Panc1 (cell line): ENCODE results near the gene ZNF521. TPM values are rescaled to one million over a fixed set of nuclear protein-coding genes. Genes with fewer than 3 reads are reported as not detected.

Source experiments
- ATAC-seq: fragments of 200-7000 bp; cut with Tn5 transposase; 2 replicates; pipeline ENCODE4 v1.9.1; 2020; ENCODE audit warnings: mild to moderate bottlenecking, moderate library complexity
- BruUV-seq: library from RNA; stranded (reverse); fragments of 400-500 nt; replicated peaks from 2 replicates; lab custom pipeline; 2021; lab: Mats Ljungman, UMichigan
- CTCF ChIA-PET: fragments of 300-600 bp; sonication (Branson Sonifier 250); formaldehyde crosslinking; loops from one replicate; lab custom pipeline; 2022; ENCODE audit warnings: antibody characterized with exemption; lab: Charles Lee
- POLR2A ChIA-PET: fragments of 300-600 bp; sonication (Branson Sonifier 250); formaldehyde crosslinking; loops from one replicate; lab custom pipeline; 2022; ENCODE audit warnings: antibody characterized with exemption; lab: Charles Lee
- DNase-seq: peaks from one replicate; pipeline ENCODE4 v3.0.0-alpha.2; 2010; ENCODE audit warnings: low read depth, low spot score
- H3K27ac ChIP-seq: 2 replicates; pipeline ENCODE4 v1.5.1; 2011; ENCODE audit warnings: mild to moderate bottlenecking, low read length, inconsistent platforms
- H3K27me3 ChIP-seq: fragments of 200-500 bp; sonication (Bioruptor generic); 2 replicates; pipeline ENCODE4 v1.6.0; 2014; ENCODE audit warnings: low read length, inconsistent platforms; ENCODE audit not compliant: control insufficient read depth, insufficient read depth
- H3K36me3 ChIP-seq: fragments of 200-500 bp; sonication (Bioruptor generic); 2 replicates; pipeline ENCODE4 v1.5.1; 2014; ENCODE audit warnings: inconsistent platforms, mild to moderate bottlenecking, low read length, moderate library complexity; ENCODE audit not compliant: control insufficient read depth, insufficient read depth
- H3K4me1 ChIP-seq: 2 replicates; pipeline ENCODE4 v1.5.1; 2011; ENCODE audit warnings: inconsistent platforms, mild to moderate bottlenecking, low read length, moderate library complexity; ENCODE audit not compliant: control insufficient read depth, insufficient read depth
- H3K4me3 ChIP-seq, 2 experiments: 2 replicates each; pipeline ENCODE4 v1.5.1; 2011 to 2012; ENCODE audit warnings: low read depth in 2 of 2, low read length in 2 of 2, mild to moderate bottlenecking in 2 of 2, inconsistent platforms in 1 of 2, moderate library complexity in 1 of 2
- H3K9me3 ChIP-seq: fragments of 200-500 bp; sonication (Bioruptor generic); 2 replicates; pipeline ENCODE4 v1.5.1; 2014; ENCODE audit warnings: low read depth, mild to moderate bottlenecking, inconsistent platforms, low read length, moderate library complexity; ENCODE audit not compliant: control insufficient read depth, insufficient read depth
- POLR2AphosphoS5 ChIP-seq: IDR thresholded peaks from 2 replicates; pipeline ENCODE4 v1.6.1; 2012; ENCODE audit warnings: mild to moderate bottlenecking, low read depth, low read length, moderate library complexity
- SIN3A ChIP-seq: IDR thresholded peaks from 2 replicates; pipeline ENCODE4 v1.6.1; 2012; ENCODE audit warnings: low read depth, mild to moderate bottlenecking, low read length, moderate library complexity, borderline replicate concordance; ENCODE audit not compliant: insufficient read depth
- TCF7L2 ChIP-seq: IDR thresholded peaks from 2 replicates; pipeline ENCODE4 v1.6.1; 2011; ENCODE audit warnings: mild to moderate bottlenecking, low read depth, low read length, inconsistent platforms
- in situ Hi-C: cut with HindIII; loops from 2 replicates; pipeline ENCODE4 v1.10.0; 2016; ENCODE audit warnings: low sequenced_read_pairs, low pct_unique_long_range_greater_than_20kb
- intact Hi-C: fragments of 100-400 bp; cut with micrococcal nuclease; formaldehyde crosslinking; loops from one replicate; pipeline ENCODE4 v1.10.0; 2022; ENCODE audit not compliant: unreplicated experiment
- total RNA-seq: library from RNA; stranded (reverse); gene quantifications from one replicate; pipeline ENCODE4 v1.2.1, GENCODE V29; 2021; ENCODE audit not compliant: unreplicated experiment
- TF ChIP-seq, protein P1 (sequence below): fragments of 450-650 bp; IDR thresholded peaks from 2 replicates; pipeline ENCODE4 v1.5.1; 2017; ENCODE audit warnings: mild to moderate bottlenecking
- TF ChIP-seq, protein P2 (sequence below), 2 experiments: IDR thresholded peaks; 2 replicates each; pipeline ENCODE4 v1.6.1; 2011 to 2012; ENCODE audit warnings: low read depth in 2 of 2, control low read depth in 1 of 2, low read length in 1 of 2, mild to moderate bottlenecking in 1 of 2, moderate library complexity in 1 of 2; ENCODE audit not compliant: insufficient read depth in 1 of 2

Gene ZNF521
- total RNA-seq, 1 experiment from 2014 or later: 0.15 TPM

DNA sequence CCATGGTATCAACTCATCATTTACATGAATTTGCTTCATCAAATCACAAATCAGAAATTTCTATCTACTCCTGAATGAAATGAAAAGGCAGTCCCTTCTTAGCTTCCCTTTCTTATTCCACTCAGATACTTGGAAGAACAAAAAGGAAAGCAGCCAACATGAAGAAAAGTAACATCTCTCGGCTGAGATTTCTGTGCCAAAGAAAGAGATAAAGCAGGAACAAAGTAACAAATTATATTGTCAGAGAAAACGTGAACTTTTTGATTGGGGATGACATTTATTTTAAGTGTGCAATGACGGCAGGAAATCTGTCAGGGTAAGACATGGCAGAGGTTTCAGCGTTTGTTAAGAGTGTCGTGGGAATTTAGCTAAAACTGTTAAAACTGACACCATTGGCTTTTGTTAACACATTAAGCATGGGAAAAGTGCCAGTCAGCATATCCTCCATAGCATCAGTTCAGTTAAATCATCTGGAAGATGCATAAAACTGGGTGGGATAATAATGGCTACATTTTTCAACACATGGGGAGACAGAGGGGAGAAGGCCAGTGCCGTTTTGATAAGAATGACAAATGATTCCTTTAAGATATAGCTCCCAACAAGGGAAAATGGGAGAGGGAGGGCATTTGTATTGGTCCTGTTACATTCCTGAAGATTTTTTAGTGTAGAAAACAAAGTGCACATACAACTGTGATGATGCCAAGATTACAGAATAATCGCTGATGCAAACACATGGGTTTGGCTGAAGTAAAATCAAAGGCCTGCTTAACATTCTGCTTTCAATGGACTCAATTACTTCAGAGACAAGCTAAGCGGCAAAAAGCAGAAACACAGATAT lies 211.6 kb downstream of the ZNF521 start:
- H3K4me3 ChIP-seq: no peak overlapping the region
- TF ChIP-seq POLR2AphosphoS5: no peak
- no peak for TF ChIP-seq SIN3A
- TF ChIP-seq TCF7L2: no peak
- TF ChIP-seq, protein P1, sequence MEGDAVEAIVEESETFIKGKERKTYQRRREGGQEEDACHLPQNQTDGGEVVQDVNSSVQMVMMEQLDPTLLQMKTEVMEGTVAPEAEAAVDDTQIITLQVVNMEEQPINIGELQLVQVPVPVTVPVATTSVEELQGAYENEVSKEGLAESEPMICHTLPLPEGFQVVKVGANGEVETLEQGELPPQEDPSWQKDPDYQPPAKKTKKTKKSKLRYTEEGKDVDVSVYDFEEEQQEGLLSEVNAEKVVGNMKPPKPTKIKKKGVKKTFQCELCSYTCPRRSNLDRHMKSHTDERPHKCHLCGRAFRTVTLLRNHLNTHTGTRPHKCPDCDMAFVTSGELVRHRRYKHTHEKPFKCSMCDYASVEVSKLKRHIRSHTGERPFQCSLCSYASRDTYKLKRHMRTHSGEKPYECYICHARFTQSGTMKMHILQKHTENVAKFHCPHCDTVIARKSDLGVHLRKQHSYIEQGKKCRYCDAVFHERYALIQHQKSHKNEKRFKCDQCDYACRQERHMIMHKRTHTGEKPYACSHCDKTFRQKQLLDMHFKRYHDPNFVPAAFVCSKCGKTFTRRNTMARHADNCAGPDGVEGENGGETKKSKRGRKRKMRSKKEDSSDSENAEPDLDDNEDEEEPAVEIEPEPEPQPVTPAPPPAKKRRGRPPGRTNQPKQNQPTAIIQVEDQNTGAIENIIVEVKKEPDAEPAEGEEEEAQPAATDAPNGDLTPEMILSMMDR: no peak
- TF ChIP-seq, protein P2, sequence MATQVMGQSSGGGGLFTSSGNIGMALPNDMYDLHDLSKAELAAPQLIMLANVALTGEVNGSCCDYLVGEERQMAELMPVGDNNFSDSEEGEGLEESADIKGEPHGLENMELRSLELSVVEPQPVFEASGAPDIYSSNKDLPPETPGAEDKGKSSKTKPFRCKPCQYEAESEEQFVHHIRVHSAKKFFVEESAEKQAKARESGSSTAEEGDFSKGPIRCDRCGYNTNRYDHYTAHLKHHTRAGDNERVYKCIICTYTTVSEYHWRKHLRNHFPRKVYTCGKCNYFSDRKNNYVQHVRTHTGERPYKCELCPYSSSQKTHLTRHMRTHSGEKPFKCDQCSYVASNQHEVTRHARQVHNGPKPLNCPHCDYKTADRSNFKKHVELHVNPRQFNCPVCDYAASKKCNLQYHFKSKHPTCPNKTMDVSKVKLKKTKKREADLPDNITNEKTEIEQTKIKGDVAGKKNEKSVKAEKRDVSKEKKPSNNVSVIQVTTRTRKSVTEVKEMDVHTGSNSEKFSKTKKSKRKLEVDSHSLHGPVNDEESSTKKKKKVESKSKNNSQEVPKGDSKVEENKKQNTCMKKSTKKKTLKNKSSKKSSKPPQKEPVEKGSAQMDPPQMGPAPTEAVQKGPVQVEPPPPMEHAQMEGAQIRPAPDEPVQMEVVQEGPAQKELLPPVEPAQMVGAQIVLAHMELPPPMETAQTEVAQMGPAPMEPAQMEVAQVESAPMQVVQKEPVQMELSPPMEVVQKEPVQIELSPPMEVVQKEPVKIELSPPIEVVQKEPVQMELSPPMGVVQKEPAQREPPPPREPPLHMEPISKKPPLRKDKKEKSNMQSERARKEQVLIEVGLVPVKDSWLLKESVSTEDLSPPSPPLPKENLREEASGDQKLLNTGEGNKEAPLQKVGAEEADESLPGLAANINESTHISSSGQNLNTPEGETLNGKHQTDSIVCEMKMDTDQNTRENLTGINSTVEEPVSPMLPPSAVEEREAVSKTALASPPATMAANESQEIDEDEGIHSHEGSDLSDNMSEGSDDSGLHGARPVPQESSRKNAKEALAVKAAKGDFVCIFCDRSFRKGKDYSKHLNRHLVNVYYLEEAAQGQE (IDR thresholded peaks at IDR 0.05; ENCODE audit: insufficient read depth in 1 of 2, low read depth in 2 of 2, low read length in 1 of 2): no peak
- intact Hi-C loops (no loop called here), in situ Hi-C loops (no loop called here)
- no peaks in the 10 kb centered on the region for H3K4me1 ChIP-seq
- H3K27ac ChIP-seq: no peak overlapping the region
- H3K27me3 ChIP-seq: no peaks in the 10 kb centered on the region; the same call in 1 of the 2 replicates
- CTCF ChIA-PET: no interaction called here
- H3K36me3 ChIP-seq: no peaks in the 10 kb centered on the region
- BruUV-seq: no TSS peak
- DNase-seq (no peak), ATAC-seq (no peak)
- H3K9me3 ChIP-seq: no peaks in the 10 kb centered on the region
- POLR2A ChIA-PET: no interaction called here

DNA sequence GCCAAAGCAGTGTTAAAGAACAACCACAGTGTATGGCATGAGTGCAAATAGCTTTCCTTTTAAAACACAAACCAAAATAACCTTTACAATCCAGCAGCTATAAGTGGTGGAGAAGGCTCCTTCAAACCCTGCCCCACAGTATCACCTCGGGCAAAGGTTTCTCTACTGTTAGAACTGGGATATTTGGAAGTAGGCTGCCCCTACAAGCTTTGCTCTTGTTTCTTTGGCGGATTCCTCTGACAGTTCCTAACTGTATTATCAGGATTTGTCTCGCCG lies 214.8 kb downstream of the ZNF521 start:
- Histone ChIP-seq H3K4me1 (no peaks in the 10 kb centered on the region), H3K27me3 (no peaks in the 10 kb centered on the region; the same call in 1 of the 2 replicates), H3K9me3 (no peaks in the 10 kb centered on the region), H3K27ac (no peak overlapping the region), H3K4me3 (no peak overlapping the region), H3K36me3 (no peaks in the 10 kb centered on the region)
- intact Hi-C loops: no loop called here
- BruUV-seq: no TSS peak
- CTCF ChIA-PET: no interaction called here
- TF ChIP-seq POLR2AphosphoS5: no peak
- TF ChIP-seq TCF7L2: no peak
- TF ChIP-seq SIN3A: no peak
- TF ChIP-seq, protein P2 (IDR thresholded peaks at IDR 0.05; ENCODE audit: insufficient read depth in 1 of 2, low read depth in 2 of 2, low read length in 1 of 2): no peak
- TF ChIP-seq, protein P1: no peak
- DNase-seq (no peak), ATAC-seq (no peak)
- in situ Hi-C loops: no loop called here
- POLR2A ChIA-PET: interaction anchor here (0.5 kb wide), 1 partner anchor 344 kb away, joined by 3 read pairs; no protein-coding TSS in a partner anchor
